ENCODE results near the gene PNPLA1. TPM values are rescaled to one million over a fixed set of nuclear protein-coding genes. Genes with fewer than 3 reads are reported as not detected.

The PNPLA1 gene
- total RNA-seq, 1 experiment from 2014 or later = not detected

- no peak for DNase-seq (ENCODE audit: low read depth, low spot score)
- no peak overlapping the region for H3K4me3 ChIP-seq (ENCODE audit: low read depth in 2 of 2, low read length in 2 of 2)
- no peak for ATAC-seq
- H3K27me3 ChIP-seq (ENCODE audit: control insufficient read depth, insufficient read depth, low read length) = no peaks in the 10 kb centered on the region; the same call in 1 of the 2 replicates
- in situ Hi-C loops (cut with HindIII; ENCODE audit: low pct_unique_long_range_greater_than_20kb, low sequenced_read_pairs) = no loop called here
- intact Hi-C loops (cut with micrococcal nuclease; ENCODE audit: unreplicated experiment) = no loop called here
- TF ChIP-seq REST (IDR thresholded peaks at IDR 0.05; ENCODE audit: insufficient read depth in 1 of 2, low read depth in 2 of 2, low read length in 1 of 2) = no peak
- no TSS peak for BruUV-seq (replicated peaks)
- H3K9me3 ChIP-seq (ENCODE audit: control insufficient read depth, insufficient read depth, low read depth, low read length) = no peaks in the 10 kb centered on the region
- H3K36me3 ChIP-seq (ENCODE audit: control insufficient read depth, insufficient read depth, low read length) = no peaks in the 10 kb centered on the region
- no peak overlapping the region for H3K27ac ChIP-seq (ENCODE audit: low read length)
- no peaks in the 10 kb centered on the region for H3K4me1 ChIP-seq (ENCODE audit: control insufficient read depth, insufficient read depth, low read length)
- POLR2A ChIA-PET = no interaction called here
- CTCF ChIA-PET = no interaction called here
These were observed 28.2 kb downstream of the PNPLA1 start for GRCh38 chr6:36298027-36298426.

DNA sequence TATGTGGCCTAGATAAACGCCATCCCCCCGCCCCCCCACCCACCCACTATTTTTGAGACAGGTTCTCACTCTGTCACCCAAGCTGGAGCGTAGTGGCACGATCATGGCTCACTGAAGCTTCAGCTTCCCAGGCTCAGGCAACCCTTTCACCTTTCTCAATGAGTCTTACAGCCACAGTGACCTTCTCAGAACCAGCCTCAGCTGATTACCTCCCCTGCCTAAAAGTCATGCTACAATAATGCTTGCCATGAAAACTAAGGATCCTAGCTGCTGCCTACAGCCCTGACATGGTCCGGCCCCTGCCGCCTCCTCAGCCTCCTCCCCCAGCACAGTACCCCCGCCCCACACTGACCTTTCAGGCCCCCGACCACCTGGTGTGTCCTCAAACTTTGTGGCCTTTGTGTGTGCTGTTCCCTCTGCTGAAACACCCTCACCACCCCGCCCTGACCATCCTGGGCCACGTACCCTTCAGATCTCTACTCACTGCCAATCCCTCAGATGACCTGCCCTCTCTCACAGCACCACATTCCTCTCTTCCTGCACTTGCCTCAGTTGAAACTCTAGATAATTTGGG, 31.3 kb downstream of the PNPLA1 start:
- POLR2A ChIA-PET = no interaction called here

More for the DNA sequence above, 31.3 kb downstream of the PNPLA1 start:
- H3K36me3 ChIP-seq (ENCODE audit: control insufficient read depth, insufficient read depth, low read length) = no peaks in the 10 kb centered on the region
- H3K4me1 ChIP-seq (ENCODE audit: control insufficient read depth, insufficient read depth, low read length) = no peaks in the 10 kb centered on the region
- in situ Hi-C loops (cut with HindIII; ENCODE audit: low pct_unique_long_range_greater_than_20kb, low sequenced_read_pairs) = no loop called here
- ATAC-seq = no peak
- CTCF ChIA-PET = interaction anchor here (1.1 to 1.2 kb wide), 2 partner anchors 57 to 59 kb away, joined by 3 read pairs; no protein-coding TSS in a partner anchor
- no peaks in the 10 kb centered on the region for H3K9me3 ChIP-seq (ENCODE audit: control insufficient read depth, insufficient read depth, low read depth, low read length)
- DNase-seq (ENCODE audit: low read depth, low spot score) = no peak
- no peak overlapping the region for H3K27ac ChIP-seq (ENCODE audit: low read length)
- no peak overlapping the region for H3K4me3 ChIP-seq (ENCODE audit: low read depth in 2 of 2, low read length in 2 of 2)
- no peak for TF ChIP-seq SIN3A (IDR thresholded peaks at IDR 0.05; ENCODE audit: borderline replicate concordance, insufficient read depth, low read depth, low read length)
- TF ChIP-seq TCF7L2 (IDR thresholded peaks at IDR 0.05; ENCODE audit: low read depth, low read length) = no peak
- no peak for TF ChIP-seq CTCF (IDR thresholded peaks at IDR 0.05)
- no peak for TF ChIP-seq POLR2AphosphoS5 (IDR thresholded peaks at IDR 0.05; ENCODE audit: low read depth, low read length)
- no peak for TF ChIP-seq REST (IDR thresholded peaks at IDR 0.05; ENCODE audit: insufficient read depth in 1 of 2, low read depth in 2 of 2, low read length in 1 of 2)
- intact Hi-C loops (cut with micrococcal nuclease; ENCODE audit: unreplicated experiment) = no loop called here
- H3K27me3 ChIP-seq (ENCODE audit: control insufficient read depth, insufficient read depth, low read length) = no peaks in the 10 kb centered on the region; the same call in 1 of the 2 replicates
- no TSS peak for BruUV-seq (replicated peaks)
